A549 treated with DMSO at 1 μM for 4 hours (cell line): ENCODE measurements around the gene RAD51. TPM values are rescaled to one million over a fixed set of nuclear protein-coding genes. Genes with fewer than 3 reads are reported as not detected.

ENCODE experiments used
- total RNA-seq: library from RNA; stranded (reverse); fragments of 200-300 nt; extraction: Qiagen RNA extraction; gene quantifications from 5 replicates; pipeline ENCODE4 v1.2.3, GENCODE V29; 2022; ENCODE audit warnings: low read depth

RAD51 gene
- 17.5 to 20.8 TPM (median 18.8 TPM) in 5 replicates for total RNA-seq

DNA sequence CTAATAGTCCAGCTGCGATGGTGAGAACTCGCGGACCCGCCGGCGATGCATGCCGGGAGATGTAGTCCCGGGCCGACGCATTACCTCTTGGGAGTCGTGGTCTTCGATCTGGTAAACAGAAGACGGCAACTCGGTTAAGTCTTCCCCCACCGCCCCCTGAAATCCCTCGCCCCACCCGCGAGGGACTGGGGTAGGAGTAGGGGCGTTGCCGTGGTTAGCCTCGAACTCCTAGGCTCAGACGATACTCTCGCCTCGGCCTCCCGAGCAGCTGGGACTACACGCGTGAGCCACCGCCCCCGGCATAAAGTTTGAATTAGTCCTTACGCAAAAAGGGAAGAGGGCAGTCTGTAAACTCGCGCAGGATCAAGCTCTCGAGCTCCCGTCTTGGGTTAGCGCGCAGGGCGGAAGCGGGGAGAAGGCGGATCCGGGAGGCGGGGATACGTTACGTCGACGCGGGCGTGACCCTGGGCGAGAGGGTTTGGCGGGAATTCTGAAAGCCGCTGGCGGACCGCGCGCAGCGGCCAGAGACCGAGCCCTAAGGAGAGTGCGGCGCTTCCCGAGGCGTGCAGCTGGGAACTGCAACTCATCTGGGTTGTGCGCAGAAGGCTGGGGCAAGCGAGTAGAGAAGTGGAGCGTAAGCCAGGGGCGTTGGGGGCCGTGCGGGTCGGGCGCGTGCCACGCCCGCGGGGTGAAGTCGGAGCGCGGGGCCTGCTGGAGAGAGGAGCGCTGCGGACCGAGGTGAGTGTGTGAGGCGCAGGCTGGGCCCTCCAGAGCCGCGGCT, at the start of gene RAD51:
Gene RAD51 (plus strand): TSS at position 487 of the 781 bp plus-strand sequence. CDS start 3,585 bp downstream, outside the sequence.

DNA sequence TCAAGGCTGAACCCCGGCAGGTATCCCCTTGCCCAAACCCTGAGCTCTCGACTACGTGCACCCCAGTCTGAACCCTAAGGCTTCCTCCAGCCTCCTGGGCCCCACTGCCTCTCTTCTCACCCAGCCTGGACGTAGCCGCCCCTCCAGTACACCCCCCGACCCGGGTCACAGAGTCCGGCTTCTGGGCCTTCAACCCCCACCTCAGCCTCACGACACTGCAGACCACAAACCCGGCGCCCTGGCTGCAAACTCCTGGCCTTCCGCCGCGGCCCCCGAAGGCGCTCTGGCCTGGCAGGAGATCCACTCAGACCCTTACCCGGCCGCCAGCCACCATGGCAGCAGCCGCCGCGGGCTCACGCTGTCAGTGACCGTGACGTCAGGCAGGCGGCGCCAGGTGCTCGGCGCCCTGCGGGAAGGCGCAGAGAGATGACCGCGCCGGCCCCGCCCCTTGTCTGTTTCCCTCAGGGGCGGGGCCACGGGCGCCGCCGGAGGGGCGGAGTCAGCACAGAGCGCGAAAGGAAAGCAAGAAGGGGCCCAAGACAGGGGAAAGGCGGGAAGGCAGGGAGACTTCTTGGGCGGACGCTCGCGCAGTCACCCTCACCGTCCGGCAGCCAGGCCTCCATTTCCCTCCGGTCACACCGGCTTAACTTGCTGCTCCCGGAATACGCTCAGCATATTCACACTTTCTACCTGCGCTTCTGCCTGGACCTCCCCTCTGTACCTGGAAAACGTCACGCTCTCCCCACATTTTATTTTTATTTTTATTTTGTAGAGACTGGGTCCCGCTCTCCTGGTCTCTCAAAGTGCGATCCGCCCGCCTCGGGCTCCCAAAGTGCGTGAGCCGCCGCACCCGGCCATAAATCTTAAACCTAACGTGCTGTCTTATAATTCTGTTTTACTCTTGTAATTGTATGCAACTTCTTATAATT, 60.2 kb downstream of the RAD51 start, which contains the start of gene RMDN3:
Gene RMDN3 (minus strand): TSS at position 372 of the 929 bp plus-strand sequence. CDS start 471 bp downstream, outside the sequence.

DNA sequence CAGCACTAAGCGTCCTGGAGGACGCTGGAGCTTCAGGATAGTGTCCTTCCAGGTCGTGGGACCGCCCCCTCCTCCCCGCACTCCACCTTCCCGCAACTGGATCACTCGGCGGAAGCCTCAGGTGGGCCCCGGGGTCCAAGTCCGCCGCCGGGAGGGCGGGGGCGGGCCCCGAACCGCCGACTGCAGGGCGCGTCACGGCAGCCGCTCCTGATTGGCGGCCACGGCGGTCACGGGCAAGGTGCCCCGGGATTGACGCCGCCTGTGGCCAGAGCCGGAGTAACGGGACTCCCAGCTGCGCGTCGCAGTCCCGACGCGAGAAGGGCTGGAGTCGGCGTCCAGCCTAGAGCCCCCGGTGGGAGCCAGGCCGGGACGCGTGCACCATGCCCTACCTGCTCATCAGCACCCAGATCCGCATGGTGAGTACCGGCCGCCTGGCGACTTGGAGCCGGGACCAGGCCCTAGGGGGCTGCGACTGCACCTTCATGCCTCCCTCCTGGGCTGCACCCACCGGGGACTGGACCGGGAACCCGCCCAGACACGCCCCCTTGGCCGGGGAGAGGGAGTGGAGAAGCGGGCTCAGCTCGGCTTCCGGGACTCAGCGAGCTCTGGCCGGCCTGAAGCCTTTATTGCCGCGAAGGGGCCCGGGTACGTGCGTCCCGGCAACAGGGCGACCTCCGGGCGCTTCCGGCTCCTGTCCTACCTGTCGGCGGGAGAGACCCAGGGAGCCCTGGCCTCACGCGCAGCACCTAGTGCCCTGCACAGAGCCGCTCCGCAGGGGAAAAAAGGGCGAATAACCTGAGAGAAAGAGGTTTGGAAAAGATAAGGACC, 69.0 kb downstream of the RAD51 start, which contains the start of gene GCHFR:
Gene GCHFR (plus strand): TSS at position 268 of the 828 bp plus-strand sequence. CDS start 113 bp downstream, at position 381.

DNA sequence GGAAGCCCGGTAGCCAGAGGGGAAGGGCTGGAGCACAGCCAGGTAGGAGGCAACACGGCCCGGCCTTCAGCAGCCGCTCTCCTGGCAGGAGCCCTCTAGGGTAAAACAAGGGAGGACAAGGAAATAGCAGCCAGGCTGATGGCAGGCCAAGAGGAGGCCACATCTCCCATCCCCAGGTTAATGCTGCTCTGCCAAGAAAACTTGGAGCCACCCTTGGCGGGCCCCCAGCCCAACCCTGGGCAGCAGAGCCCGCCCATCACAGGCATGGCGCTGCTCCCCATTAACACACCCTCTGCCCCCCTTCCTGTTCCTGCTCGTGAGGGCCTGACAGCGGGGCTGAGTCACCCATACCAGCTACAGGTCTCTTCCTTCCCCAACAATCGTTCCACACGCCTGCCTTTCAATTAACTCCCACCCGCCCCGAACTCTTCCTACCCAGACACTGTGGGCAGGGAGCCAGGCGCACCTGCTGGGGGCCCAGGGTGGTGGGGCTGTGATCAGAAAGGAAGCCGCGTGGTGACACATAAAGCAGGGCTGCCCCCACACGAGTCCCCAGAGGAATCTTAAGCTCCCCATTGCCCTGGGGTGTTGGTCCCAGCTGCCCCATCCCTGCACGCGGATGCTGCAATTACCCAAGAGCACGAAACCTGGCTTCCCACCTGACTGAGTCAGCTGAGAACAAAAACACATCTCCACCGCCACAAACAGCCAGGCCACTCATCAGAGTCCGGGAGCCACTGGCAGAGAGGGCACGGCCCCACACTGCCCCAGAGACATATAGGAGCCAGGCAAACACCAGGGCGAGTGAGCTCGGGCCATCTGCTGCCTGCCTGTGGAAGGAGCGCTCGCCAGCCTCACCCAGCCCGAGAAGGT, 74.5 kb downstream of the RAD51 start, which contains the start of gene C15orf62:
Gene C15orf62 (plus strand): TSS at position 707 of the 873 bp plus-strand sequence. CDS start 516 bp downstream, outside the sequence.

Other genes starting within 250 kb of the RAD51 start
- gene CHST14, start 224.2 kb upstream of the RAD51 start, total RNA-seq: 14.7 to 21.4 TPM (median 18.3 TPM) in 5 replicates
- 13.8 to 20.0 TPM (median 18.1 TPM) in 5 replicates for gene CCDC32, start 130.1 kb upstream of the RAD51 start, total RNA-seq
- gene RPUSD2, start 125.9 kb upstream of the RAD51 start, total RNA-seq: 15.2 to 16.6 TPM (median 16.0 TPM) in 5 replicates
- 6.4 to 9.4 TPM (median 8.4 TPM) in 5 replicates for gene KNL1, start 100.9 kb upstream of the RAD51 start, total RNA-seq
- 21.9 to 25.0 TPM (median 24.0 TPM) in 5 replicates for gene RMDN3, start 60.1 kb downstream of the RAD51 start, total RNA-seq
- 6.8 to 8.8 TPM (median 7.4 TPM) in 5 replicates for gene GCHFR, start 68.9 kb downstream of the RAD51 start, total RNA-seq
- 0.07 to 0.14 TPM (median 0.12 TPM) in 4 of 5 replicates, not detected in the other for gene C15orf62, start 74.8 kb downstream of the RAD51 start, total RNA-seq
- gene ZFYVE19, start 111.9 kb downstream of the RAD51 start, total RNA-seq: 17.6 to 19.5 TPM (median 18.1 TPM) in 5 replicates
- 20.9 to 26.7 TPM (median 24.3 TPM) in 5 replicates for gene DNAJC17, start 112.3 kb downstream of the RAD51 start, total RNA-seq
- 0.19 to 0.35 TPM (median 0.28 TPM) in 3 of 5 replicates, not detected in the others for gene PPP1R14D, start 133.5 kb downstream of the RAD51 start, total RNA-seq
- 0.79 to 1.1 TPM (median 0.85 TPM) in 5 replicates for gene SPINT1, start 148.9 kb downstream of the RAD51 start, total RNA-seq
- gene RHOV, start 179.1 kb downstream of the RAD51 start, total RNA-seq: 4.9 to 6.1 TPM (median 5.3 TPM) in 5 replicates
- gene VPS18, start 199.3 kb downstream of the RAD51 start, total RNA-seq: 21.5 to 25.1 TPM (median 22.6 TPM) in 5 replicates
- 0.40 to 0.63 TPM (median 0.51 TPM) in 5 replicates for gene DLL4, start 234.2 kb downstream of the RAD51 start, total RNA-seq